Neural cell (in vitro differentiated cells): ENCODE measurements around the gene TRIB2. TPM values are rescaled to one million over a fixed set of nuclear protein-coding genes. Genes with fewer than 3 reads are reported as not detected.

Source experiments
- H2AFZ ChIP-seq: fragments of 200-600, 300-800 bp; sonication (generic), shearing (Covaris generic); 2 replicates; pipeline ENCODE4 v1.6.0; 2014; ENCODE audit warnings: low read depth, mild to moderate bottlenecking, antibody characterized with exemption, low read length, moderate library complexity
- H3F3A ChIP-seq: fragments of 200-600 bp; shearing (Covaris generic); 2 replicates; pipeline ENCODE4 v1.6.1; 2016; ENCODE audit warnings: mild to moderate bottlenecking, moderate library complexity, mixed read lengths, antibody characterized with exemption, low read length; ENCODE audit not compliant: insufficient read depth, poor library complexity, severe bottlenecking
- H3K27ac ChIP-seq: fragments of 200-600, 300-800 bp; sonication (generic), shearing (Covaris generic); 2 replicates; pipeline ENCODE4 v1.5.1; 2014; ENCODE audit warnings: mild to moderate bottlenecking, low read length, moderate library complexity
- H3K27me3 ChIP-seq: fragments of 300-800, 200-600 bp; sonication (generic), shearing (Covaris generic); 2 replicates; pipeline ENCODE4 v1.6.0; 2014; ENCODE audit warnings: mild to moderate bottlenecking, low read depth, low read length, moderate library complexity; ENCODE audit not compliant: insufficient read depth
- H3K36me3 ChIP-seq: fragments of 300-800, 200-600 bp; sonication (generic), shearing (Covaris generic); 2 replicates; pipeline ENCODE4 v1.5.1; 2014; ENCODE audit warnings: mild to moderate bottlenecking, antibody characterized with exemption, low read length, moderate library complexity; ENCODE audit not compliant: insufficient read depth
- H3K4me2 ChIP-seq: fragments of 300-800, 200-600 bp; sonication (generic), shearing (Covaris generic); 2 replicates; pipeline ENCODE4 v1.6.0; 2014; ENCODE audit warnings: mild to moderate bottlenecking, low read length
- H3K4me3 ChIP-seq: fragments of 300-800, 200-600 bp; sonication (generic), shearing (Covaris generic); 2 replicates; pipeline ENCODE4 v1.5.1; 2014; ENCODE audit warnings: mild to moderate bottlenecking, low read length, moderate library complexity
- H3K79me2 ChIP-seq: fragments of 200-600 bp; shearing (Covaris generic); replicated peaks from 2 replicates; pipeline ENCODE4 v1.6.0; 2014; ENCODE audit warnings: mild to moderate bottlenecking, low read length, moderate library complexity; ENCODE audit not compliant: insufficient read depth
- H3K9ac ChIP-seq: fragments of 300-800, 200-600 bp; sonication (generic), shearing (Covaris generic); 2 replicates; pipeline ENCODE4 v1.6.1; 2016; ENCODE audit warnings: mild to moderate bottlenecking, low read length, mixed read lengths
- H3K9me2 ChIP-seq: fragments of 200-600 bp; shearing (Covaris generic); 2 replicates; pipeline ENCODE4 v1.6.1; 2016; ENCODE audit warnings: mild to moderate bottlenecking, low read length, mixed read lengths; ENCODE audit not compliant: insufficient read depth
- H3K9me3 ChIP-seq: fragments of 200-600, 300-800 bp; sonication (generic), shearing (Covaris generic); 2 replicates; pipeline ENCODE4 v1.6.1; 2016; ENCODE audit warnings: mild to moderate bottlenecking, mixed run types, low read length, moderate library complexity, mixed read lengths
- H4K20me1 ChIP-seq: fragments of 200-600 bp; shearing (Covaris generic); 2 replicates; pipeline ENCODE4 v1.6.1; 2016; ENCODE audit warnings: mild to moderate bottlenecking, mixed run types; ENCODE audit not compliant: insufficient read depth
- CTCF ChIP-seq: fragments of 450-650 bp; IDR thresholded peaks from 2 replicates; pipeline ENCODE4 v1.5.1; 2014; ENCODE audit warnings: antibody characterized with exemption, mild to moderate bottlenecking, moderate library complexity; ENCODE audit not compliant: poor library complexity, severe bottlenecking
- EP300 ChIP-seq: fragments of 450-650 bp; conservative IDR thresholded peaks from 2 replicates; pipeline ENCODE4 v1.6.1; 2014; ENCODE audit warnings: antibody characterized with exemption, mild to moderate bottlenecking, moderate library complexity; ENCODE audit not compliant: poor library complexity, severe bottlenecking
- EZH2 ChIP-seq: fragments of 200-600, 300-800 bp; shearing (Covaris generic), sonication (generic); IDR thresholded peaks from 2 replicates; pipeline ENCODE4 v1.6.1; 2014; ENCODE audit warnings: antibody characterized with exemption, low read length, borderline replicate concordance, mild to moderate bottlenecking; ENCODE audit not compliant: insufficient read depth, poor library complexity, severe bottlenecking
- MXI1 ChIP-seq: fragments of 450-650 bp; conservative IDR thresholded peaks from 2 replicates; pipeline ENCODE4 v1.6.1; 2014; ENCODE audit warnings: antibody characterized with exemption, mild to moderate bottlenecking; ENCODE audit not compliant: poor library complexity, severe bottlenecking
- RAD21 ChIP-seq: fragments of 450-650 bp; conservative IDR thresholded peaks from 2 replicates; pipeline ENCODE4 v1.6.1; 2014; ENCODE audit warnings: antibody characterized with exemption, mild to moderate bottlenecking, moderate library complexity
- REST ChIP-seq: IDR thresholded peaks from 2 replicates; pipeline ENCODE4 v1.6.1; 2012; ENCODE audit warnings: borderline replicate concordance
- SMC3 ChIP-seq: fragments of 450-650 bp; conservative IDR thresholded peaks from 2 replicates; pipeline ENCODE4 v1.6.1; 2014; ENCODE audit warnings: antibody characterized with exemption, mild to moderate bottlenecking, moderate library complexity; ENCODE audit not compliant: poor library complexity
- TAF1 ChIP-seq: IDR thresholded peaks from 2 replicates; pipeline ENCODE4 v1.6.1; 2012; ENCODE audit warnings: low read depth
- polyA plus RNA-seq: library from polyadenylated mRNA; depleted of rRNA; stranded (reverse); fragments of >200 nt; gene quantifications from 2 replicates; pipeline ENCODE4 v1.2.3, GENCODE V29; 2014

TRIB2 gene
- polyA plus RNA-seq, 1 donor from 2014 or later = 123 TPM

- no peaks in the 10 kb centered on the region for H3K36me3 ChIP-seq
- H3K4me2 ChIP-seq = no peak overlapping the region
- no peaks in the 10 kb centered on the region for H3K27me3 ChIP-seq
- H3K4me3 ChIP-seq = no peak overlapping the region
- no peaks in the 10 kb centered on the region for H3K9me3 ChIP-seq
- H3K79me2 ChIP-seq = no peaks in the 10 kb centered on the region
- H4K20me1 ChIP-seq = no peaks in the 10 kb centered on the region
- no peak overlapping the region for H3K9ac ChIP-seq
- H3F3A ChIP-seq = no peaks in the 10 kb centered on the region
- H2AFZ ChIP-seq = no peak overlapping the region
- H3K9me2 ChIP-seq = no peaks in the 10 kb centered on the region
- H3K27ac ChIP-seq = no peak overlapping the region
- TF ChIP-seq EZH2 = no peak
- TF ChIP-seq EP300 = no peak
- no peak for TF ChIP-seq MXI1
Observed at GRCh38 chr2:12764849-12765605, 48.3 kb downstream of the TRIB2 start.

GRCh38 chr2:12766421-12766879, 49.7 kb downstream of the TRIB2 start:
- no peak overlapping the region for H3K27ac ChIP-seq

GRCh38 chr2:12767541-12767940, 50.8 kb downstream of the TRIB2 start:
- Histone ChIP-seq H3K9me2 (no peaks in the 10 kb centered on the region), H4K20me1 (no peaks in the 10 kb centered on the region), H3F3A (no peaks in the 10 kb centered on the region), H3K79me2 (no peaks in the 10 kb centered on the region), H3K9ac (no peak overlapping the region), H3K4me2 (no peak overlapping the region), H3K36me3 (no peaks in the 10 kb centered on the region), H3K27ac (no peak overlapping the region), H3K9me3 (no peaks in the 10 kb centered on the region), H3K4me3 (no peak overlapping the region), H2AFZ (no peak overlapping the region), H3K27me3 (no peaks in the 10 kb centered on the region)
- no peak for TF ChIP-seq EP300
- no peak for TF ChIP-seq TAF1
- TF ChIP-seq RAD21 = no peak
- no peak for TF ChIP-seq SMC3
- no peak for TF ChIP-seq REST
- TF ChIP-seq MXI1 = no peak

More at GRCh38 chr2:12766421-12766879, 49.7 kb downstream of the TRIB2 start:
- Histone ChIP-seq H3K4me2 (no peak overlapping the region), H3K9ac (no peak overlapping the region), H3K79me2 (no peaks in the 10 kb centered on the region), H2AFZ (no peak overlapping the region), H3K27me3 (no peaks in the 10 kb centered on the region), H3K9me3 (no peaks in the 10 kb centered on the region), H3F3A (no peaks in the 10 kb centered on the region), H3K4me3 (no peak overlapping the region), H3K9me2 (no peaks in the 10 kb centered on the region), H4K20me1 (no peaks in the 10 kb centered on the region), H3K36me3 (no peaks in the 10 kb centered on the region)
- no peak for TF ChIP-seq EZH2
- no peak for TF ChIP-seq MXI1
- no peak for TF ChIP-seq CTCF
